ENCODE data around the gene FAM168B.

Gene FAM168B

GRCh38 chr2:131056204-131056931 is 36.9 kb downstream of the FAM168B start:
- ATAC-seq = peak; percentile 12
- TF ChIP-seq PATZ1 (CRISPR knock-in tag; IDR thresholded peaks at IDR 0.05; ENCODE audit: borderline replicate concordance) (no peak), ZFP30 (CRISPR knock-in tag; IDR thresholded peaks at IDR 0.05) (no peak), TOX (CRISPR knock-in tag; IDR thresholded peaks at IDR 0.05; ENCODE audit: borderline replicate concordance) (no peak), CSRNP3 (CRISPR knock-in tag; IDR thresholded peaks at IDR 0.05) (no peak), ARNTL (CRISPR knock-in tag; IDR thresholded peaks at IDR 0.05; ENCODE audit: borderline replicate concordance, low read depth) (no peak), SNAI2 (CRISPR knock-in tag; IDR thresholded peaks at IDR 0.05) (no peak), POU6F1 (CRISPR knock-in tag; IDR thresholded peaks at IDR 0.05; ENCODE audit: borderline replicate concordance, low read depth) (no peak), CSDC2 (CRISPR knock-in tag; IDR thresholded peaks at IDR 0.05) (no peak), TCF4 (CRISPR knock-in tag; IDR thresholded peaks at IDR 0.05; ENCODE audit: borderline replicate concordance) (no peak), CREB5 (CRISPR knock-in tag; IDR thresholded peaks at IDR 0.05; ENCODE audit: low read depth) (no peak), OSR1 (CRISPR knock-in tag; IDR thresholded peaks at IDR 0.05) (no peak), TSHZ2 (CRISPR knock-in tag; IDR thresholded peaks at IDR 0.05) (no peak), ZFP3 (CRISPR knock-in tag; IDR thresholded peaks at IDR 0.05) (no peak)

- peak; percentile 89 for ATAC-seq
- TF ChIP-seq CREB5 (CRISPR knock-in tag; IDR thresholded peaks at IDR 0.05; ENCODE audit: low read depth) = no peak
- no peak for TF ChIP-seq OSR1 (CRISPR knock-in tag; IDR thresholded peaks at IDR 0.05)
- TF ChIP-seq ZC3H10 (CRISPR knock-in tag; IDR thresholded peaks at IDR 0.05) = no peak
- TF ChIP-seq PATZ1 (CRISPR knock-in tag; IDR thresholded peaks at IDR 0.05; ENCODE audit: borderline replicate concordance) = no peak
- TF ChIP-seq ZNF8 (CRISPR knock-in tag; IDR thresholded peaks at IDR 0.05) = no peak
- TF ChIP-seq GLIS3 (CRISPR knock-in tag; IDR thresholded peaks at IDR 0.05) = no peak
Measured at GRCh38 chr2:131055169-131056065, 37.8 kb downstream of the FAM168B start.
